SU-DHL-6 (cell line): ENCODE measurements around the gene ALG2.

Source experiments
- H2AFZ ChIP-seq: fragments of 200-600 bp; sonication (generic); 2 replicates; pipeline ENCODE4 v1.6.1; 2014; ENCODE audit warnings: low read depth, mild to moderate bottlenecking, moderate library complexity, mixed read lengths, antibody characterized with exemption, low read length; ENCODE audit not compliant: severe bottlenecking
- H3F3A ChIP-seq: fragments of 200-600 bp; shearing (Covaris generic); 2 replicates; pipeline ENCODE4 v1.6.0; 2016; ENCODE audit warnings: antibody characterized with exemption, mild to moderate bottlenecking; ENCODE audit not compliant: insufficient read depth
- H3K27ac ChIP-seq: fragments of 200-600 bp; sonication (generic); 2 replicates; pipeline ENCODE4 v1.5.1; 2016; ENCODE audit warnings: low read depth, mild to moderate bottlenecking, low read length, moderate library complexity, mixed read lengths
- H3K27me3 ChIP-seq: fragments of 200-600 bp; sonication (generic), shearing (Covaris generic); 2 replicates; pipeline ENCODE4 v1.6.0; 2014; ENCODE audit warnings: mild to moderate bottlenecking, low read length
- H3K36me3 ChIP-seq: fragments of 200-600 bp; sonication (generic); 2 replicates; pipeline ENCODE4 v1.6.1; 2014; ENCODE audit warnings: mild to moderate bottlenecking, low read length, mixed read lengths
- H3K4me2 ChIP-seq: fragments of 300-600, 200-600 bp; shearing (Covaris generic), sonication (generic); 2 replicates; pipeline ENCODE4 v1.6.0; 2014; ENCODE audit warnings: low read length, low read depth, mild to moderate bottlenecking; ENCODE audit not compliant: poor library complexity, severe bottlenecking
- H3K4me3 ChIP-seq: fragments of 200-600 bp; sonication (generic); 2 replicates; pipeline ENCODE4 v1.5.1; 2014; ENCODE audit warnings: antibody characterized with exemption, low read length, mild to moderate bottlenecking, mixed read lengths; ENCODE audit not compliant: insufficient read depth, poor library complexity, severe bottlenecking
- H3K79me2 ChIP-seq: fragments of 200-600 bp; sonication (generic); 2 replicates; pipeline ENCODE4 v1.6.1; 2014; ENCODE audit warnings: mild to moderate bottlenecking, low read length, moderate library complexity; ENCODE audit not compliant: insufficient read depth
- H3K9ac ChIP-seq: fragments of 200-600 bp; sonication (generic); 2 replicates; pipeline ENCODE4 v1.7.0; 2014; ENCODE audit warnings: mild to moderate bottlenecking, low read length
- H3K9me2 ChIP-seq: fragments of 200-600 bp; sonication (generic); replicated peaks from 2 replicates; pipeline ENCODE4 v1.6.1; 2014; ENCODE audit warnings: low read length; ENCODE audit not compliant: insufficient read depth
- H3K9me3 ChIP-seq: fragments of 200-600 bp; sonication (generic); 2 replicates; pipeline ENCODE4 v1.6.1; 2014; ENCODE audit warnings: low read length, mixed read lengths; ENCODE audit not compliant: insufficient read depth
- H4K20me1 ChIP-seq: fragments of 200-600 bp; sonication (generic); 2 replicates; pipeline ENCODE4 v1.6.1; 2014; ENCODE audit warnings: low read depth, mild to moderate bottlenecking, antibody characterized with exemption, low read length, moderate library complexity, mixed read lengths
- CTCF ChIP-seq: fragments of 200-600 bp; sonication (generic); IDR thresholded peaks from one replicate; pipeline ENCODE4 v1.5.1; 2017; ENCODE audit warnings: antibody characterized with exemption, mild to moderate bottlenecking, low read length, moderate library complexity; ENCODE audit not compliant: insufficient read depth, poor library complexity, severe bottlenecking
- EZH2phosphoT487 ChIP-seq: fragments of 200-600 bp; sonication (generic), shearing (Covaris generic); conservative IDR thresholded peaks from 2 replicates; pipeline ENCODE4 v1.6.1; 2018; ENCODE audit warnings: mild to moderate bottlenecking, antibody characterized with exemption, low read length, moderate library complexity, mixed read lengths

Gene ALG2

GRCh38 chr9:99216073-99216472 is 5.7 kb downstream of the ALG2 start:
- Histone ChIP-seq H3K9me2 (no peaks in the 10 kb centered on the region), H3K27me3 (no peaks in the 10 kb centered on the region), H3K9ac (no peak overlapping the region), H3F3A (peaks cover 25% of the 10 kb centered on the region; the same call in 1 of the 2 replicates), H3K27ac (no peak overlapping the region), H3K36me3 (peaks cover 32% of the 10 kb centered on the region; the same call in 1 of the 2 replicates), H3K4me2 (no peak overlapping the region), H3K79me2 (peaks cover 59% of the 10 kb centered on the region), H4K20me1 (peaks cover 24% of the 10 kb centered on the region), H2AFZ (no peak overlapping the region), H3K4me3 (no peak overlapping the region), H3K9me3 (no peaks in the 10 kb centered on the region)
- TF ChIP-seq EZH2phosphoT487, result no peak
- no peak for TF ChIP-seq CTCF

DNA sequence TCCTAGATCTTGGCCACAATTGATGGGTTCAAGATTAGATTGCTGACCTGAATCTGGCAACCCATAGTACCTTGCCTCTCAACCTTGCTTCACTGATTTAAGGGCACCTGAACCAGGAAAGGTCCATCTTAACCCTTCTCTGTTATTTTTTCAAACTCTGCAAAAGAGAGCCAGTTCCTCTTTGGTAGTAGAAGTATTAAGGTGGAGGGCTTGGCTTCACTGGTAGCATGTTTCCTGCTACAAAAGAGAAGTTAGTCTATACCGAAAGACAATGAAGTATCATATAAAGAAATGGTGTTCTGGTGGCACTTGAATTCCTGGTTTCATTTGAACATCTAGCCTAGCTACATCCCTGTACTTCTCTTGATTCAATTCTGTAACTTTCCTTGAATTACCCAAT is 8.5 kb downstream of the ALG2 start:
- H3K9me2 ChIP-seq, result no peaks in the 10 kb centered on the region
- H3K9ac ChIP-seq, result no peak overlapping the region
- peaks cover 21% of the 10 kb centered on the region; the same call in 1 of the 2 replicates for H3F3A ChIP-seq
- H3K9me3 ChIP-seq, result no peaks in the 10 kb centered on the region
- H3K4me3 ChIP-seq, result no peak overlapping the region
- H3K27ac ChIP-seq, result no peak overlapping the region
- no peak for TF ChIP-seq CTCF
- TF ChIP-seq EZH2phosphoT487, result no peak
- peaks cover 30% of the 10 kb centered on the region for H3K79me2 ChIP-seq
- H2AFZ ChIP-seq, result no peak overlapping the region
- H3K4me2 ChIP-seq, result no peak overlapping the region
- H3K36me3 ChIP-seq, result peaks cover 16% of the 10 kb centered on the region; the same call in 1 of the 2 replicates
- peaks cover 9% of the 10 kb centered on the region for H4K20me1 ChIP-seq
- H3K27me3 ChIP-seq, result no peaks in the 10 kb centered on the region

- no peak for TF ChIP-seq CTCF
- no peak for TF ChIP-seq EZH2phosphoT487
- Histone ChIP-seq H3K36me3 (peaks cover 2% of the 10 kb centered on the region; the same call in 1 of the 2 replicates), H3K9ac (no peak overlapping the region), H3K27ac (no peak overlapping the region), H3K79me2 (peaks cover 15% of the 10 kb centered on the region; the same call in 1 of the 2 replicates), H2AFZ (no peak overlapping the region), H3F3A (peaks cover 14% of the 10 kb centered on the region; the same call in 1 of the 2 replicates), H4K20me1 (peaks cover 2% of the 10 kb centered on the region; the same call in 1 of the 2 replicates), H3K4me3 (no peak overlapping the region), H3K9me3 (no peaks in the 10 kb centered on the region), H3K27me3 (no peaks in the 10 kb centered on the region), H3K9me2 (no peaks in the 10 kb centered on the region), H3K4me2 (no peak overlapping the region)
Measured at GRCh38 chr9:99211746-99212145, 10.0 kb downstream of the ALG2 start.
